ENCODE results near the gene A3GALT2.

The A3GALT2 gene

DNA sequence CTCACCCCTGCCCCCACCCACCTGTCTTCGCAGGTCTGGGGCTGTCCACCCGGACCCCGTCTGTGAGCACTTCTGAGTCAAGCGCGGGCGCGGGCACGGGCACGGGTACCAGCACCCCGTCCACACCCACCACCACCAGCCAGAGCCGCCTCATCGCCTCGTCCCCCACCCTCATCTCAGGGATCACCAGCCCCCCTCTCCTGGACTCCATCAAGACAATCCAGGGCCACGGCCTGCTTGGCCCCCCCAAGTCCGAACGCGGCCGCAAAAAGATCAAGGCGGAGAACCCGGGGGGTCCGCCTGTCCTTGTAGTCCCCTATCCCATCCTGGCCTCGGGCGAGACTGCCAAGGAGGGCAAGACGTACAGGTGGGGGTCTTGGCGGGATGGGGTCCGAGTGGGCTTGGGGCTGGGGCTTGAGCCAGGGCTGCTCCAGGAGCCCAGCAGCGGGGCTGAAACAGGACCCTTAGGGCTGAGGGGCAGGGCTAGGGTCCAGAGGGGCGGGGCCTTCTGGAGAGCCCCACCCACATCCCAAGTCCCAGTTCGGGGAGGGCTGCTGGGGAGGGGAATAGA is 40.7 kb downstream of the A3GALT2 start:
- Histone ChIP-seq H3K4me2 (ENCODE audit: low read length) (no peak overlapping the region), H3K56ac (ENCODE audit: low read length) (no peak overlapping the region), H4K5ac (ENCODE audit: low read length) (no peak overlapping the region), H3K4me3 (ENCODE audit: low read length) (no peak overlapping the region), H3K9ac (ENCODE audit: low read length) (no peak overlapping the region), H3K27ac (ENCODE audit: low read depth, low read length) (no peak overlapping the region), H3K23ac (ENCODE audit: low read length) (no peak overlapping the region), H3K79me2 (ENCODE audit: control insufficient read depth, insufficient read depth, low read length) (no peaks in the 10 kb centered on the region), H3K36me3 (ENCODE audit: control insufficient read depth, insufficient read depth, low read length) (peaks cover 3% of the 10 kb centered on the region), H3K4me1 (ENCODE audit: control insufficient read depth, low read depth, low read length) (no peaks in the 10 kb centered on the region), H3K4ac (ENCODE audit: low read depth, low read length) (no peak overlapping the region), H3K79me1 (ENCODE audit: low read length) (peaks cover 1% of the 10 kb centered on the region), H2BK120ac (ENCODE audit: low read depth, low read length) (no peak overlapping the region), H2AK5ac (ENCODE audit: low read length) (no peak overlapping the region), H4K8ac (ENCODE audit: low read depth, low read length) (no peak overlapping the region), H3K18ac (ENCODE audit: low read length) (no peak overlapping the region), H2BK15ac (replicated peaks; ENCODE audit: low read depth) (no peak overlapping the region), H3K27me3 (ENCODE audit: insufficient read depth, low read length, poor library complexity) (no peaks in the 10 kb centered on the region), H2BK5ac (ENCODE audit: low read length) (no peak overlapping the region)
- no CpG with 5 or more reads among the region's 29 CpGs for WGBS (ENCODE audit: extremely low coverage, insufficient coverage, low lambda C conversion rate)
- no peak for DNase-seq

- H3K23ac ChIP-seq (ENCODE audit: low read length), result no peak overlapping the region
- H3K9ac ChIP-seq (ENCODE audit: low read length), result no peak overlapping the region
- no peak overlapping the region for H2BK120ac ChIP-seq (ENCODE audit: low read depth, low read length)
- no peaks in the 10 kb centered on the region for H3K79me2 ChIP-seq (ENCODE audit: control insufficient read depth, insufficient read depth, low read length)
- peaks cover 2% of the 10 kb centered on the region for H3K79me1 ChIP-seq (ENCODE audit: low read length)
- no peak overlapping the region for H3K18ac ChIP-seq (ENCODE audit: low read length)
- H4K8ac ChIP-seq (ENCODE audit: low read depth, low read length), result no peak overlapping the region
- no CpG with 5 or more reads among the region's 11 CpGs for WGBS (ENCODE audit: extremely low coverage, insufficient coverage, low lambda C conversion rate)
- H3K56ac ChIP-seq (ENCODE audit: low read length), result no peak overlapping the region
- no peak overlapping the region for H2BK15ac ChIP-seq (replicated peaks; ENCODE audit: low read depth)
- no peak overlapping the region for H3K4me3 ChIP-seq (ENCODE audit: low read length)
- no peaks in the 10 kb centered on the region for H3K27me3 ChIP-seq (ENCODE audit: insufficient read depth, low read length, poor library complexity)
- H4K5ac ChIP-seq (ENCODE audit: low read length), result no peak overlapping the region
- no peak overlapping the region for H2BK5ac ChIP-seq (ENCODE audit: low read length)
- DNase-seq, result no peak
- no peak overlapping the region for H3K4me2 ChIP-seq (ENCODE audit: low read length)
- H3K4ac ChIP-seq (ENCODE audit: low read depth, low read length), result no peak overlapping the region
- no peak overlapping the region for H3K27ac ChIP-seq (ENCODE audit: low read depth, low read length)
- peaks cover 2% of the 10 kb centered on the region for H3K36me3 ChIP-seq (ENCODE audit: control insufficient read depth, insufficient read depth, low read length)
- no peak overlapping the region for H2AK5ac ChIP-seq (ENCODE audit: low read length)
- H3K4me1 ChIP-seq (ENCODE audit: control insufficient read depth, low read depth, low read length), result no peaks in the 10 kb centered on the region
These were observed 43.3 kb downstream of the A3GALT2 start for GRCh38 chr1:33277488-33278084.

GRCh38 chr1:33276573-33277298 is 44.2 kb downstream of the A3GALT2 start:
- no peak overlapping the region for H3K27ac ChIP-seq (ENCODE audit: low read depth, low read length)
- H4K8ac ChIP-seq (ENCODE audit: low read depth, low read length), result no peak overlapping the region
- H3K4me2 ChIP-seq (ENCODE audit: low read length), result no peak overlapping the region
- no peak overlapping the region for H3K4me3 ChIP-seq (ENCODE audit: low read length)
- H3K79me2 ChIP-seq (ENCODE audit: control insufficient read depth, insufficient read depth, low read length), result no peaks in the 10 kb centered on the region
- H3K36me3 ChIP-seq (ENCODE audit: control insufficient read depth, insufficient read depth, low read length), result peaks cover 2% of the 10 kb centered on the region
- WGBS (ENCODE audit: extremely low coverage, insufficient coverage, low lambda C conversion rate), result no CpG with 5 or more reads among the region's 30 CpGs
- H3K23ac ChIP-seq (ENCODE audit: low read length), result no peak overlapping the region
- DNase-seq, result no peak
- H4K5ac ChIP-seq (ENCODE audit: low read length), result no peak overlapping the region
- H3K9ac ChIP-seq (ENCODE audit: low read length), result no peak overlapping the region
- no peaks in the 10 kb centered on the region for H3K4me1 ChIP-seq (ENCODE audit: control insufficient read depth, low read depth, low read length)
- H2AK5ac ChIP-seq (ENCODE audit: low read length), result no peak overlapping the region
- no peak overlapping the region for H2BK15ac ChIP-seq (replicated peaks; ENCODE audit: low read depth)
- H3K4ac ChIP-seq (ENCODE audit: low read depth, low read length), result no peak overlapping the region
- H3K56ac ChIP-seq (ENCODE audit: low read length), result no peak overlapping the region
- H3K18ac ChIP-seq (ENCODE audit: low read length), result no peak overlapping the region
- no peak overlapping the region for H2BK120ac ChIP-seq (ENCODE audit: low read depth, low read length)
- H3K27me3 ChIP-seq (ENCODE audit: insufficient read depth, low read length, poor library complexity), result no peaks in the 10 kb centered on the region
- H2BK5ac ChIP-seq (ENCODE audit: low read length), result no peak overlapping the region
- peaks cover 6% of the 10 kb centered on the region for H3K79me1 ChIP-seq (ENCODE audit: low read length)

GRCh38 chr1:33275706-33276572 is 45.0 kb downstream of the A3GALT2 start:
- Histone ChIP-seq H3K9ac (ENCODE audit: low read length) (no peak overlapping the region), H2BK15ac (replicated peaks; ENCODE audit: low read depth) (no peak overlapping the region), H3K79me2 (ENCODE audit: control insufficient read depth, insufficient read depth, low read length) (no peaks in the 10 kb centered on the region), H3K27me3 (ENCODE audit: insufficient read depth, low read length, poor library complexity) (no peaks in the 10 kb centered on the region), H3K4me2 (ENCODE audit: low read length) (no peak overlapping the region), H3K18ac (ENCODE audit: low read length) (no peak overlapping the region), H2AK5ac (ENCODE audit: low read length) (no peak overlapping the region), H2BK5ac (ENCODE audit: low read length) (no peak overlapping the region), H3K4ac (ENCODE audit: low read depth, low read length) (no peak overlapping the region), H4K8ac (ENCODE audit: low read depth, low read length) (no peak overlapping the region), H3K27ac (ENCODE audit: low read depth, low read length) (no peak overlapping the region), H3K4me3 (ENCODE audit: low read length) (no peak overlapping the region), H3K56ac (ENCODE audit: low read length) (no peak overlapping the region), H4K5ac (ENCODE audit: low read length) (no peak overlapping the region), H2BK120ac (ENCODE audit: low read depth, low read length) (no peak overlapping the region), H3K79me1 (ENCODE audit: low read length) (peaks cover 6% of the 10 kb centered on the region), H3K36me3 (ENCODE audit: control insufficient read depth, insufficient read depth, low read length) (no peaks in the 10 kb centered on the region), H3K23ac (ENCODE audit: low read length) (no peak overlapping the region), H3K4me1 (ENCODE audit: control insufficient read depth, low read depth, low read length) (no peaks in the 10 kb centered on the region)
- no CpG with 5 or more reads among the region's 45 CpGs for WGBS (ENCODE audit: extremely low coverage, insufficient coverage, low lambda C conversion rate)
- DNase-seq, result no peak

- no peak overlapping the region for H4K5ac ChIP-seq (ENCODE audit: low read length)
- H3K4me2 ChIP-seq (ENCODE audit: low read length), result no peak overlapping the region
- H3K9ac ChIP-seq (ENCODE audit: low read length), result no peak overlapping the region
- no peak overlapping the region for H3K18ac ChIP-seq (ENCODE audit: low read length)
- H3K27ac ChIP-seq (ENCODE audit: low read depth, low read length), result no peak overlapping the region
- WGBS (ENCODE audit: extremely low coverage, insufficient coverage, low lambda C conversion rate), result no CpG with 5 or more reads among the region's 6 CpGs
- peaks cover 6% of the 10 kb centered on the region for H3K79me1 ChIP-seq (ENCODE audit: low read length)
- H3K56ac ChIP-seq (ENCODE audit: low read length), result no peak overlapping the region
- H3K23ac ChIP-seq (ENCODE audit: low read length), result no peak overlapping the region
- no peak overlapping the region for H3K4ac ChIP-seq (ENCODE audit: low read depth, low read length)
- no peak for DNase-seq
- no peaks in the 10 kb centered on the region for H3K4me1 ChIP-seq (ENCODE audit: control insufficient read depth, low read depth, low read length)
- no peaks in the 10 kb centered on the region for H3K79me2 ChIP-seq (ENCODE audit: control insufficient read depth, insufficient read depth, low read length)
- no peaks in the 10 kb centered on the region for H3K27me3 ChIP-seq (ENCODE audit: insufficient read depth, low read length, poor library complexity)
- H2AK5ac ChIP-seq (ENCODE audit: low read length), result no peak overlapping the region
- H4K8ac ChIP-seq (ENCODE audit: low read depth, low read length), result no peak overlapping the region
- H2BK5ac ChIP-seq (ENCODE audit: low read length), result no peak overlapping the region
- H3K4me3 ChIP-seq (ENCODE audit: low read length), result no peak overlapping the region
- no peaks in the 10 kb centered on the region for H3K36me3 ChIP-seq (ENCODE audit: control insufficient read depth, insufficient read depth, low read length)
- no peak overlapping the region for H2BK120ac ChIP-seq (ENCODE audit: low read depth, low read length)
- no peak overlapping the region for H2BK15ac ChIP-seq (replicated peaks; ENCODE audit: low read depth)
These were observed 45.7 kb downstream of the A3GALT2 start for GRCh38 chr1:33275195-33275594.
